ENCODE measurements around the gene SYDE2. TPM values are rescaled to one million over a fixed set of nuclear protein-coding genes. Genes with fewer than 3 reads are reported as not detected.

SYDE2 gene
- total and polyA plus RNA-seq, 9 of the 15 experiments (the other 6 are each of a cell fraction or from before 2014, with no cell fraction given) = 0.39 to 8.7 (median 4.5) TPM

GRCh38 chr1:85201340-85202091 is 700 bp upstream of the SYDE2 start (continued):
- TF ChIP-seq BCLAF1 (IDR thresholded peaks at IDR 0.05; ENCODE audit: borderline replicate concordance in 1 of 2, control insufficient read depth in 1 of 2, low read depth in 2 of 2, low read length in 1 of 2) = no peak
- TF ChIP-seq MEIS2 (IDR thresholded peaks at IDR 0.05; ENCODE audit: partially characterized antibody) = peak; percentile 53
- 0 out of 2 replicates have a peak, but pooled peaks have one; percentile 57 for TF ChIP-seq ZNF165 (CRISPR knock-in tag; IDR thresholded peaks at IDR 0.05; ENCODE audit: borderline replicate concordance)
- no peak for TF ChIP-seq ATF1 (CRISPR knock-in tag; IDR thresholded peaks at IDR 0.05)
- TF ChIP-seq ATF1 (tag; IDR thresholded peaks at IDR 0.05) = peak; percentile 82
- no peak for TF ChIP-seq ZNF316 (IDR thresholded peaks at IDR 0.05)
- TF ChIP-seq SMAD4 (CRISPR knock-in tag; conservative IDR thresholded peaks at IDR 0.05) = peak; percentile 74
- TF ChIP-seq ZFX (CRISPR knock-in tag; IDR thresholded peaks at IDR 0.05) = peak; percentile 57
- no peak for TF ChIP-seq CREB3 (tag; conservative IDR thresholded peaks at IDR 0.05; ENCODE audit: low read depth)
- TF ChIP-seq NUFIP1 (IDR thresholded peaks at IDR 0.05; ENCODE audit: partially characterized antibody) = no peak
- TF ChIP-seq CUX1 (CRISPR knock-in tag; IDR thresholded peaks at IDR 0.05) = no peak
- TF ChIP-seq COPS2 (conservative IDR thresholded peaks at IDR 0.05) = no peak
- 0 out of 2 replicates have a peak, but pooled peaks have one; percentile 59 for TF ChIP-seq SLC30A9 (CRISPR knock-in tag; IDR thresholded peaks at IDR 0.05)
